ENCODE results near the gene FAM163B. TPM values are rescaled to one million over a fixed set of nuclear protein-coding genes. Genes with fewer than 3 reads are reported as not detected.
"Not testable (repeated sequence)": the region's sequence is repeated elsewhere in the genome, so short reads cannot be mapped to it uniquely, and the experiment has no call there.

FAM163B gene
- total RNA-seq, 2 experiments from 2014 or later, result not detected

GRCh38 chr9:133627341-133627740 is 18.2 kb upstream of the FAM163B start:
- ChIA-PET CTCF (no interaction called here), POLR2A (no interaction called here)
- no peak for ATAC-seq
- H3K4me1 Mint-ChIP-seq (ENCODE audit: low read depth), result peaks cover 5% of the 10 kb centered on the region
- H3K27ac Mint-ChIP-seq, result no peak overlapping the region
- H3K36me3 Mint-ChIP-seq (ENCODE audit: low read depth), result peaks cover 3% of the 10 kb centered on the region
- no peak for DNase-seq
- H3K27me3 Mint-ChIP-seq (ENCODE audit: low read depth), result peaks cover 3% of the 10 kb centered on the region
- no peak overlapping the region for H3K4me3 Mint-ChIP-seq
- peaks cover 9% of the 10 kb centered on the region for H3K9me3 Mint-ChIP-seq (ENCODE audit: insufficient read depth)

- peaks cover 17% of the 10 kb centered on the region for H3K4me1 Mint-ChIP-seq (ENCODE audit: low read depth)
- H3K27me3 Mint-ChIP-seq (ENCODE audit: low read depth); DNase-seq; H3K9me3 Mint-ChIP-seq (ENCODE audit: insufficient read depth); H3K27ac Mint-ChIP-seq; H3K36me3 Mint-ChIP-seq (ENCODE audit: low read depth); H3K4me3 Mint-ChIP-seq; POLR2A ChIA-PET; ATAC-seq; CTCF ChIA-PET: not testable (repeated sequence)
These were observed 16.8 kb upstream of the FAM163B start for GRCh38 chr9:133626008-133626407.

- CTCF ChIA-PET, result no interaction called here
- H3K36me3 Mint-ChIP-seq (ENCODE audit: low read depth), result peaks cover 9% of the 10 kb centered on the region
- no peak for ATAC-seq
These were observed 13.4 kb upstream of the FAM163B start for GRCh38 chr9:133622555-133622954.

GRCh38 chr9:133621725-133622267 is 12.6 kb upstream of the FAM163B start:
- ChIA-PET CTCF (no interaction called here), POLR2A (no interaction called here)
- Mint-ChIP-seq H3K27ac (peak overlapping the region; percentile 67), H3K4me1 (ENCODE audit: low read depth) (peaks cover 35% of the 10 kb centered on the region), H3K36me3 (ENCODE audit: low read depth) (peaks cover 9% of the 10 kb centered on the region), H3K9me3 (ENCODE audit: insufficient read depth) (peaks cover 9% of the 10 kb centered on the region), H3K4me3 (no peak overlapping the region), H3K27me3 (ENCODE audit: low read depth) (peaks cover 14% of the 10 kb centered on the region)
- ATAC-seq, result no peak
- DNase-seq, result no peak

More at GRCh38 chr9:133622555-133622954, 13.4 kb upstream of the FAM163B start:
- peaks cover 35% of the 10 kb centered on the region for H3K4me1 Mint-ChIP-seq (ENCODE audit: low read depth)
- peaks cover 9% of the 10 kb centered on the region for H3K9me3 Mint-ChIP-seq (ENCODE audit: insufficient read depth)
- POLR2A ChIA-PET, result no interaction called here
- H3K27me3 Mint-ChIP-seq (ENCODE audit: low read depth), result peaks cover 11% of the 10 kb centered on the region
- H3K27ac Mint-ChIP-seq, result no peak overlapping the region
- DNase-seq, result no peak
- no peak overlapping the region for H3K4me3 Mint-ChIP-seq

GRCh38 chr9:133619791-133620190 is 10.6 kb upstream of the FAM163B start:
- ChIA-PET CTCF (interaction anchor here (1.1 to 1.2 kb wide), 2 partner anchors 123 to 163 kb away, joined by 4 to 5 read pairs; no protein-coding TSS in a partner anchor), POLR2A (no interaction called here)
- H3K4me3 Mint-ChIP-seq, result peak overlapping the region; percentile 33

GRCh38 chr9:133618726-133619125 is 9.5 kb upstream of the FAM163B start:
- ChIA-PET POLR2A (no interaction called here), CTCF (interaction anchor here (1.1 to 1.2 kb wide), 2 partner anchors 124 to 164 kb away, joined by 4 to 5 read pairs; no protein-coding TSS in a partner anchor)
- Mint-ChIP-seq H3K4me1 (ENCODE audit: low read depth) (peaks cover 35% of the 10 kb centered on the region), H3K4me3 (no peak overlapping the region), H3K36me3 (ENCODE audit: low read depth) (peaks cover 6% of the 10 kb centered on the region), H3K27ac (no peak overlapping the region), H3K27me3 (ENCODE audit: low read depth) (peaks cover 18% of the 10 kb centered on the region), H3K9me3 (ENCODE audit: insufficient read depth) (no peaks in the 10 kb centered on the region)
- no peak for ATAC-seq
- DNase-seq, result no peak

More at GRCh38 chr9:133619791-133620190, 10.6 kb upstream of the FAM163B start:
- Mint-ChIP-seq H3K9me3 (ENCODE audit: insufficient read depth) (peaks cover 1% of the 10 kb centered on the region), H3K4me1 (ENCODE audit: low read depth) (peaks cover 35% of the 10 kb centered on the region), H3K36me3 (ENCODE audit: low read depth) (peaks cover 6% of the 10 kb centered on the region), H3K27ac (no peak overlapping the region), H3K27me3 (ENCODE audit: low read depth) (peaks cover 13% of the 10 kb centered on the region)
- peak; percentile 80 for DNase-seq
- ATAC-seq, result peak; percentile 92

GRCh38 chr9:133616643-133617405 is 7.6 kb upstream of the FAM163B start:
- H3K27ac Mint-ChIP-seq, result no peak overlapping the region
- peaks cover 20% of the 10 kb centered on the region for H3K27me3 Mint-ChIP-seq (ENCODE audit: low read depth)
- ATAC-seq, result no peak
- no peak overlapping the region for H3K4me3 Mint-ChIP-seq
- H3K36me3 Mint-ChIP-seq (ENCODE audit: low read depth), result peaks cover 2% of the 10 kb centered on the region
- POLR2A ChIA-PET, result no interaction called here
- peaks cover 25% of the 10 kb centered on the region for H3K4me1 Mint-ChIP-seq (ENCODE audit: low read depth)
- H3K9me3 Mint-ChIP-seq (ENCODE audit: insufficient read depth), result no peaks in the 10 kb centered on the region
- CTCF ChIA-PET, result no interaction called here
- DNase-seq, result no peak

- Mint-ChIP-seq H3K9me3 (ENCODE audit: insufficient read depth) (no peaks in the 10 kb centered on the region), H3K27me3 (ENCODE audit: low read depth) (peaks cover 23% of the 10 kb centered on the region), H3K36me3 (ENCODE audit: low read depth) (no peaks in the 10 kb centered on the region), H3K4me3 (no peak overlapping the region), H3K4me1 (ENCODE audit: low read depth) (peaks cover 15% of the 10 kb centered on the region), H3K27ac (no peak overlapping the region)
- CTCF ChIA-PET, result no interaction called here
- DNase-seq (no peak), ATAC-seq (no peak)
- POLR2A ChIA-PET, result no interaction called here
These were observed 6.5 kb upstream of the FAM163B start for GRCh38 chr9:133615606-133616188.

- ATAC-seq (no peak), DNase-seq (no peak)
- ChIA-PET POLR2A (no interaction called here), CTCF (no interaction called here)
- Mint-ChIP-seq H3K27me3 (ENCODE audit: low read depth) (peaks cover 27% of the 10 kb centered on the region), H3K4me1 (ENCODE audit: low read depth) (peaks cover 12% of the 10 kb centered on the region), H3K36me3 (ENCODE audit: low read depth) (no peaks in the 10 kb centered on the region), H3K9me3 (ENCODE audit: insufficient read depth) (no peaks in the 10 kb centered on the region), H3K27ac (no peak overlapping the region), H3K4me3 (no peak overlapping the region)
These were observed 6.0 kb upstream of the FAM163B start for GRCh38 chr9:133615186-133615585.

- DNase-seq (no peak), ATAC-seq (no peak)
- Mint-ChIP-seq H3K27ac (no peak overlapping the region), H3K9me3 (ENCODE audit: insufficient read depth) (no peaks in the 10 kb centered on the region), H3K36me3 (ENCODE audit: low read depth) (no peaks in the 10 kb centered on the region), H3K4me1 (ENCODE audit: low read depth) (peaks cover 7% of the 10 kb centered on the region), H3K4me3 (no peak overlapping the region), H3K27me3 (ENCODE audit: low read depth) (peaks cover 31% of the 10 kb centered on the region)
- CTCF ChIA-PET, result no interaction called here
- POLR2A ChIA-PET, result no interaction called here
These were observed 5.5 kb upstream of the FAM163B start for GRCh38 chr9:133614678-133615077.

- Mint-ChIP-seq H3K27me3 (ENCODE audit: low read depth) (peaks cover 34% of the 10 kb centered on the region), H3K4me3 (no peak overlapping the region), H3K4me1 (ENCODE audit: low read depth) (peaks cover 3% of the 10 kb centered on the region), H3K27ac (no peak overlapping the region), H3K9me3 (ENCODE audit: insufficient read depth) (no peaks in the 10 kb centered on the region), H3K36me3 (ENCODE audit: low read depth) (no peaks in the 10 kb centered on the region)
- ATAC-seq (no peak), DNase-seq (no peak)
- POLR2A ChIA-PET, result no interaction called here
- CTCF ChIA-PET, result no interaction called here
These were observed 4.9 kb upstream of the FAM163B start for GRCh38 chr9:133614056-133614455.

GRCh38 chr9:133613432-133613831 is 4.2 kb upstream of the FAM163B start:
- DNase-seq, result no peak
- CTCF ChIA-PET, result no interaction called here

More at GRCh38 chr9:133613432-133613831, 4.2 kb upstream of the FAM163B start:
- Mint-ChIP-seq H3K4me3 (no peak overlapping the region), H3K27me3 (ENCODE audit: low read depth) (peaks cover 32% of the 10 kb centered on the region), H3K27ac (no peak overlapping the region), H3K36me3 (ENCODE audit: low read depth) (no peaks in the 10 kb centered on the region), H3K9me3 (ENCODE audit: insufficient read depth) (no peaks in the 10 kb centered on the region), H3K4me1 (ENCODE audit: low read depth) (no peaks in the 10 kb centered on the region)
- POLR2A ChIA-PET, result no interaction called here
- ATAC-seq, result no peak
